Keratinocyte (primary cell): ENCODE data around the gene CD180.

ENCODE experiments used
- EZH2 ChIP-seq: IDR thresholded peaks from one replicate; pipeline ENCODE4 v1.6.1; 2012; ENCODE audit warnings: inconsistent platforms, mild to moderate bottlenecking, low read length, moderate library complexity
- TF ChIP-seq, protein P1 (sequence below), 3 experiments: IDR thresholded peaks in 1 of 3; conservative IDR thresholded peaks in 1 of 3; optimal IDR thresholded peaks in 1 of 3; 2 replicates in 2 of 3; 3 replicates in 1 of 3; pipeline versions ENCODE3 to v1.5.1; 2011; ENCODE audit warnings: low read length in 3 of 3, mild to moderate bottlenecking in 3 of 3, moderate library complexity in 2 of 3, control low read depth in 1 of 3, inconsistent platforms in 1 of 3; ENCODE audit not compliant: insufficient read depth in 2 of 3; ENCODE audit errors: extremely low read depth in 1 of 3

DNA sequence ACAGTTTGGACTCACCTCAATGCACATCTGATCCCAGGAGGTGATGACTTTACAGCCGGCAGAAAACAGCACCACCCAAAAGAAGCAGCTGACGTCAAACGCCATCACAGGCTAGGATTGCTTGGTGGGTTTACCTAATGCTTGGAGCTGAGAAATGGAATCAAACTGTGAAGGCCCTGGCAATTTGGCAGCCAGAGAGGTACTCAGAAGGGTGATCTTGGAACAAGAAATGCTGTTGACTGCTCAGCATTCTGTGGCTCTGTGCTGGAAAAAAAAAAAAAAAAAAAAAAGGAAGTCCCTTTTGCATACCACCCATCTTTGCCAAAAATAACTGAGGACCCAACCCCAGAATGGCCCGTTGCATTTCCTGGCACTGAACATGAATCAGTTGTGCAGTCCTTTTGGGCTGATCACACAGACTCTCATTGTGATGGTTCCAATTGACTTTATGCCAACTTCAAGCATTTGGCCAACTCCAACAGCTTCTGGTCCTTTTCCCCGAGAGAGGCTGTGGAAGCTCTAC is at the start of gene CD180:
- TF ChIP-seq, protein P1, sequence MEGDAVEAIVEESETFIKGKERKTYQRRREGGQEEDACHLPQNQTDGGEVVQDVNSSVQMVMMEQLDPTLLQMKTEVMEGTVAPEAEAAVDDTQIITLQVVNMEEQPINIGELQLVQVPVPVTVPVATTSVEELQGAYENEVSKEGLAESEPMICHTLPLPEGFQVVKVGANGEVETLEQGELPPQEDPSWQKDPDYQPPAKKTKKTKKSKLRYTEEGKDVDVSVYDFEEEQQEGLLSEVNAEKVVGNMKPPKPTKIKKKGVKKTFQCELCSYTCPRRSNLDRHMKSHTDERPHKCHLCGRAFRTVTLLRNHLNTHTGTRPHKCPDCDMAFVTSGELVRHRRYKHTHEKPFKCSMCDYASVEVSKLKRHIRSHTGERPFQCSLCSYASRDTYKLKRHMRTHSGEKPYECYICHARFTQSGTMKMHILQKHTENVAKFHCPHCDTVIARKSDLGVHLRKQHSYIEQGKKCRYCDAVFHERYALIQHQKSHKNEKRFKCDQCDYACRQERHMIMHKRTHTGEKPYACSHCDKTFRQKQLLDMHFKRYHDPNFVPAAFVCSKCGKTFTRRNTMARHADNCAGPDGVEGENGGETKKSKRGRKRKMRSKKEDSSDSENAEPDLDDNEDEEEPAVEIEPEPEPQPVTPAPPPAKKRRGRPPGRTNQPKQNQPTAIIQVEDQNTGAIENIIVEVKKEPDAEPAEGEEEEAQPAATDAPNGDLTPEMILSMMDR (optimal IDR thresholded peaks at IDR 0.05 in 1 of 3, IDR thresholded peaks at IDR 0.05 in 1 of 3, conservative IDR thresholded peaks at IDR 0.05 in 1 of 3; ENCODE audit: extremely low read depth in 1 of 3, insufficient read depth in 2 of 3, low read length in 3 of 3), result no peak
- TF ChIP-seq EZH2, result no peak
